ENCODE results near the gene IFNLR1. TPM values are rescaled to one million over a fixed set of nuclear protein-coding genes. Genes with fewer than 3 reads are reported as not detected.

IFNLR1 gene
- not detected in 2 replicates for total RNA-seq

DNA sequence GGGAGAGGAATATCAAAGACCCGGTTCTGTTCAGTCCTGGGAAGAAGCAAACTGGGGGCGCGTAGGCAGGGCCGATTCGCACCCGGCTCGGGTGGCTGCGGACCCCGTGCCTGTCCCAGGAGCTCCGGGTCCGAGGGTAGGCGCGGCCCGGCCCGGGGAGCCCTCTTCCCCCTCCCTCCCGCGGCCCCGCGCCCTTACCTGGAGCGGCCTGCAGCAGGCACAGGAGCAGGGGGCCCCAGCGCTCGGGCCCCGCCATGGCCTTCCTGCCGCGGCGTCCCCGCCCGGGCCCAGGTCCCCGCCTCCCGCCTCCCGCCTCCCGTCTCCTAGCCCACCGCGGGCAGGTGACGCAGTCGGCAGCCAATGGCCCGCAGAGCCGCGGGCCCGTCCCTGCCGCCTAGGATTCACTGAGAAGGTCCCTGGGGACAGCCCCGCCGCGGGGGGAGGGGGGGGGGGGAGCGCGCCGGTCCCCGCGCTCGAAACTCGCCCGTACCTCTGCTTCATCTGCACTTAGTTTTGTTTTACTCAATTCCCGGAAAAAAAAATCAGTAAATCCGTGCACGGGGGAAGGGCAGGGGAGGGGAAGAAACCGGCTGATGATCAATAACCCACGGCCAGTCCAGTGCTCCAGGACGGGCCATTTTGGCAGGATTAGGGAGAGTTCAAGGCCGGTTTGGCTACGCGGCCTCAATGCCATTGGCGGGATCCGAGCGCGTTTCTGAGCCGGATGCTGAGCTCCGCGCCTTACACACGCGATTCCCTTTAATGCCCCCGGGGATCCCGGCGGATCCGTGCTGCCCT, at the start of gene IFNLR1:
TSS of gene IFNLR1 (minus strand) at position 297 of the 798 bp plus-strand sequence. CDS start at position 256, 41 bp downstream.

DNA sequence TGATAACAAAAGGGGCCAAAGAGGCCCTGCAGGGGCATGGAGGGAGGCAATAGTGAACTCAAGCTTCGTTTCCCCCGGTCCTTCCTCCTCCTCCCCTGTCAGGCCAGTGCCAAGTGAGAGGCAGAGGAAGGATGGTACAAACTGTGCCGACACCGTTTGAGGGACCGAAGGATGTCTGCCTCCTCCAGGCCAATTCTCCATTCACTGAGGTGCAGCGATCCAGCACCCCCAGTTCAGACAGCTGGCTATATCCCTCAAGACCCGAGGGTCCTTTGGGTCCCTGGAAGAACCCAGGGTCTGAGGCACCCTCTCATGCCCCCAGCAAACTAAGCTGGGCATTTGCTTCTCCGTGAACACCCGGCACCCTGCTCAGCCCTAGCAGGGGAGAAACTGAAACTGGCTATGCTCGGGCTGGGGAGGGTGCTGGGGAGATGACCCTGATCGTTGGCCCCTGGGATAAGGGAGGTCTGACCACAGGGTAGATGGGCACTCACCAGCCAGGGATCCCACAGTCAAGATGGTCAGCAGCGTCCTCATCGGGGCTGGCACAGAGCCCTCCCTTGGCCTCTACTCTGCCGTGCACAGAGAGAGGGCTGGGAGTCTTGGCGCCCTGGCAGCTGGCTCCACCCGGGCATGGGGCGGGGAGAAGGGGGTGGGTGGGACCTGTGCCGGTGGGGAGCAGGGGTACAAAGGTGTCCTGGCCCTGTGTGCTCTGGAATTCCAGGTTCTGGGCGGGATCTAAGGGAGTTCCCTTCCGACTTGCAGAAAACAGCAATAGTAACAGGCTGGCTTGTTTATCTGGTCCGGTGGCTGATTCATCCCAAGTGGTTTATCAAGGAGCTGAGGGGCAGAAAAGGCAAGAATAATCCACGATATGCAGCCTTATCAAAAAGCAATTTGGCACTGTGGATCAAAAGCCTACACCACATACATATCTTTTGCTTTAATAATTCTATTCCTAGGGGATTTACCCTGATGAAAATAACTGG, 44.2 kb downstream of the IFNLR1 start, which contains the start of gene IL22RA1:
TSS of gene IL22RA1 (minus strand) at position 595 of the 989 bp plus-strand sequence. CDS start at position 537, 58 bp downstream.

DNA sequence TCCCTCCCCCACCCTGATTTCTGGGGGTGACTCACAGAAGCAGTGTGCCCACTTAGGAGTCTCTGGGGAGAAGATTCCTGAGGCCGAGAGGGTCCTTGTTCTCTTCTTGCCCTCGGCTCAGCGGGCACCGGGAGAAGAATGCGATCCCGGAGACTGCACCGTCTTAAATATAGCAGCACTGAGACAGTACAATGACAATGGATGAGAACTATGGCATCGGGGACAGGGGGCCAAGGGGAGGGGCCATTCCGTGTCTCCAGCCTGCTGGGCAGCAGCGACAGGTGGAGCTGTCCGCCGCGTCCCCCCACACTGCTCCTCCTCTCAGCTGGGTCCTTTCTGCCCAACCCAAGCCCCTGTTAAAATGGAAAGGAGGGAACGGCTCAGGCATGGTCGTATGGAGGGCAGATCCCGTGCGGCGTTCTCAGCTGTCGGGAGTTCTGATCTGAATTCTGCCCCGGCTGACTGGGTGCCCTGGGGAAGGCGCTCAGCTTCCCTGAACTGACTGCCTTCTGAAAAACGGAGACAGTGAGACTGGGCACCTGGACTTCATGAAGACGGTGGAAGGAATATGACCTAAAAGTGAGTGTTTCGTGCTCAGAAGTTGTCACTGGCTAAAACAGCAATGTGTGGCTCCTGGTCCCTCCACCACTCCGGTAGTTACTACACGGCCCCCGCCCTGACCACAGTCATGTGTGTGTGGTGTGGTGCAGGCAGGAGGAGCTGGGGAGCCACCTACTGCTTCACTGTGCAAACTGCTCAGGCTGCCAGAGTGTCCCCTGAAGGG, 74.9 kb downstream of the IFNLR1 start, which contains the start of gene MYOM3:
TSS of gene MYOM3 (minus strand) at position 140 of the 784 bp plus-strand sequence. CDS start 3,499 bp downstream, outside the sequence.

Other genes starting within 250 kb of the IFNLR1 start
- 88.8 and 92.2 TPM in 2 replicates for gene PNRC2, start 227.5 kb downstream of the IFNLR1 start, total RNA-seq
- gene SRSF10, start 207.0 kb downstream of the IFNLR1 start, total RNA-seq = 72.8 and 95.2 TPM in 2 replicates
- under 0.01 and 0.37 TPM in 2 replicates for gene MYOM3, start 75.2 kb downstream of the IFNLR1 start, total RNA-seq
- 0.37 TPM in 1 of 2 replicates, not detected in the other for gene IL22RA1, start 44.1 kb downstream of the IFNLR1 start, total RNA-seq
- not detected in 2 replicates for gene GRHL3, start 132.1 kb upstream of the IFNLR1 start, total RNA-seq
- 3.3 and 5.1 TPM in 2 replicates for gene STPG1, start 226.5 kb upstream of the IFNLR1 start, total RNA-seq
- gene NIPAL3, start 228.5 kb upstream of the IFNLR1 start, total RNA-seq = 16.9 and 17.2 TPM in 2 replicates